Body of pancreas (tissue), 4 donors: Measurements from ENCODE around the gene PLEKHM1.

Experiments
- POLR2A ChIP-seq, 3 donors: fragments of 450-650 bp; IDR thresholded peaks; one replicate each; pipeline ENCODE4 v1.6.1; 2016; ENCODE audit warnings: antibody characterized with exemption in 3 of 3, mild to moderate bottlenecking in 2 of 3
- TF ChIP-seq, protein P1 (sequence below), 7 experiments: fragments of 450-650 bp in 4 of 7; fragments of 200-600 bp in 3 of 7; sonication (generic) in 3 of 7; IDR thresholded peaks; one replicate each; pipeline ENCODE4 v1.5.1; 2016 to 2019; ENCODE audit warnings: antibody characterized with exemption in 7 of 7

DNA sequence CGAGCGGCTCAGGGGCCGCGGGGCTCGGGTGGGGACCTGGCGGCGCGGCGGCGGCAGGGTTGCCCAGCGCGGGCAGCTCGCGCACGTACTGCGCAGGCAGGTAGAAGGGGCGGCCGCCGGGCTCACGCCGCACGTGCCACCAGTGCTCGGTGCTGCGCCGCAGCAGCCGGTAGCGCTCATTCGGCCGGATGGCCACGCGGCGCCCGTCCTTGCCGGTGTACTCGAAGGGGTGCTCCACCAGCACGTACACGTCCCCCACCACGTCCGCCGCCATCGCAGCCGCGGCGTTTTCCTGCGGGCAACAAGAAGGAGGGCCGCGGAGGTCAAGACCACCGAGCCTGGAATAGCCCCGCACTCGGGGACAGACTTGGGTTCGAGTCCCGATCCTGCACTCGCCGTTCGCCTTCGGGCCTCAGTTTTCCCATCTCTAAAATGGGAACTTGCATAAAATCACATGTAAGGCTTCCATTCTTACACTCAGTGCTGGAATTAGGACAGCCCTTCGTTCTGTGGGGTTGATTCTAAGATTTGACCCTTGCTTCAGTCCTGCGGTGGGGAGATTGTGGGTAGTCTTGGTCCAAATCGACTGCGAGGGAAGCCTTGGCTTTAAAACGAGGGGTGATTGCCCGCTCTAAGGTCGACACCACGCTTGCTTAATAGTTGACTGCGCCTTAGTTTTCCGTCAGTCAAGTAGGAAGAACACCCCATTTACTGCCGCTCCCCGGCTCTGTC, 60.3 kb downstream of the PLEKHM1 start:
- TF ChIP-seq, protein P1, sequence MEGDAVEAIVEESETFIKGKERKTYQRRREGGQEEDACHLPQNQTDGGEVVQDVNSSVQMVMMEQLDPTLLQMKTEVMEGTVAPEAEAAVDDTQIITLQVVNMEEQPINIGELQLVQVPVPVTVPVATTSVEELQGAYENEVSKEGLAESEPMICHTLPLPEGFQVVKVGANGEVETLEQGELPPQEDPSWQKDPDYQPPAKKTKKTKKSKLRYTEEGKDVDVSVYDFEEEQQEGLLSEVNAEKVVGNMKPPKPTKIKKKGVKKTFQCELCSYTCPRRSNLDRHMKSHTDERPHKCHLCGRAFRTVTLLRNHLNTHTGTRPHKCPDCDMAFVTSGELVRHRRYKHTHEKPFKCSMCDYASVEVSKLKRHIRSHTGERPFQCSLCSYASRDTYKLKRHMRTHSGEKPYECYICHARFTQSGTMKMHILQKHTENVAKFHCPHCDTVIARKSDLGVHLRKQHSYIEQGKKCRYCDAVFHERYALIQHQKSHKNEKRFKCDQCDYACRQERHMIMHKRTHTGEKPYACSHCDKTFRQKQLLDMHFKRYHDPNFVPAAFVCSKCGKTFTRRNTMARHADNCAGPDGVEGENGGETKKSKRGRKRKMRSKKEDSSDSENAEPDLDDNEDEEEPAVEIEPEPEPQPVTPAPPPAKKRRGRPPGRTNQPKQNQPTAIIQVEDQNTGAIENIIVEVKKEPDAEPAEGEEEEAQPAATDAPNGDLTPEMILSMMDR (IDR thresholded peaks at IDR 0.05): no peak
- TF ChIP-seq POLR2A (IDR thresholded peaks at IDR 0.05): no peak
